Measurements from ENCODE around the gene UQCRC2.

Gene UQCRC2

GRCh38 chr16:21959050-21959449 lies 5.9 kb downstream of the UQCRC2 start:
- TF ChIP-seq, protein P1, sequence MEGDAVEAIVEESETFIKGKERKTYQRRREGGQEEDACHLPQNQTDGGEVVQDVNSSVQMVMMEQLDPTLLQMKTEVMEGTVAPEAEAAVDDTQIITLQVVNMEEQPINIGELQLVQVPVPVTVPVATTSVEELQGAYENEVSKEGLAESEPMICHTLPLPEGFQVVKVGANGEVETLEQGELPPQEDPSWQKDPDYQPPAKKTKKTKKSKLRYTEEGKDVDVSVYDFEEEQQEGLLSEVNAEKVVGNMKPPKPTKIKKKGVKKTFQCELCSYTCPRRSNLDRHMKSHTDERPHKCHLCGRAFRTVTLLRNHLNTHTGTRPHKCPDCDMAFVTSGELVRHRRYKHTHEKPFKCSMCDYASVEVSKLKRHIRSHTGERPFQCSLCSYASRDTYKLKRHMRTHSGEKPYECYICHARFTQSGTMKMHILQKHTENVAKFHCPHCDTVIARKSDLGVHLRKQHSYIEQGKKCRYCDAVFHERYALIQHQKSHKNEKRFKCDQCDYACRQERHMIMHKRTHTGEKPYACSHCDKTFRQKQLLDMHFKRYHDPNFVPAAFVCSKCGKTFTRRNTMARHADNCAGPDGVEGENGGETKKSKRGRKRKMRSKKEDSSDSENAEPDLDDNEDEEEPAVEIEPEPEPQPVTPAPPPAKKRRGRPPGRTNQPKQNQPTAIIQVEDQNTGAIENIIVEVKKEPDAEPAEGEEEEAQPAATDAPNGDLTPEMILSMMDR (IDR thresholded peaks at IDR 0.05; ENCODE audit: low read depth, low read length) = no peak
- no peak for DNase-seq (ENCODE audit: low read depth in 2 of 2)
- no peak overlapping the region for H3K4me3 ChIP-seq (replicated peaks in 1 of 2; ENCODE audit: low read depth in 2 of 2, low read length in 2 of 2)

DNA sequence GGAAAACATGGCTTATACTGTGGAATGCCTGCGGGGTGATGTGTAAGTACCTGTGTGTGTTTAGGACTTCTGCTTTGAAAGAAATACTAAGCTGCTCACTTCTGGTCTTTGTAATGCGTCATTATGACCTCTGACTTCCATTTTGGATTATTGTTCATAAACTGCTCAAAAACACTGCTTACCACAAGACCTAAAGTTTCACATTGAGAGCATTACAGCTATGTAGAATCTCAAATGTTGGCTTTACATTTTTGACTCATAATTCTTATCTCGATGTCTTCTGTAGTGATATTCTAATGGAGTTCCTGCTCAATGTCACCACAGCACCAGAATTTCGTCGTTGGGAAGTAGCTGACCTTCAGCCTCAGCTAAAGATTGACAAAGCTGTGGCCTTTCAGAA lies 9.3 kb downstream of the UQCRC2 start:
- H3K4me3 ChIP-seq (replicated peaks in 1 of 2; ENCODE audit: low read depth in 2 of 2, low read length in 2 of 2) = no peak overlapping the region
- DNase-seq (ENCODE audit: low read depth in 2 of 2) = no peak
- TF ChIP-seq, protein P1 (IDR thresholded peaks at IDR 0.05; ENCODE audit: low read depth, low read length) = no peak

DNA sequence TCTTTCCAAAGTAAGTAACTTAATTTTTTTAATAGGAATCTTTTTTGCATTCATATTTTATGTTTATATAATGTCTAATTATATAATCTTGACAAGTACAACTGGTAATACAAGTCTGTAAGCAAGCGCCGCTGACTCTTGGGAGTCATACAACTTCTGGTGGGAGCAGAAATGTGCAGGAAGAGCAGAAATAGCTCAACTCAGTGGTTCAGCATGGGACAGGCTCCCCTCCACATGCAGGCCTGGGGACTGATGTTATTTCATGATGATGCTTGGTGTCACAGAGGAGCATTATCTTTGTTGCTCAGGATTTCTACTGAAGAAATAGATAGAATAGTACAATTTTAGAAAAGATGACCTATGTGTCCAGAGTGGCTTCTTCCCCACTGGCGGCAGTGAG lies 10.7 kb downstream of the UQCRC2 start:
- H3K4me3 ChIP-seq (replicated peaks in 1 of 2; ENCODE audit: low read depth in 2 of 2, low read length in 2 of 2) = no peak overlapping the region
- TF ChIP-seq, protein P1 (IDR thresholded peaks at IDR 0.05; ENCODE audit: low read depth, low read length) = no peak
- DNase-seq (ENCODE audit: low read depth in 2 of 2) = no peak

GRCh38 chr16:21964353-21964752 lies 11.2 kb downstream of the UQCRC2 start:
- TF ChIP-seq, protein P1 (IDR thresholded peaks at IDR 0.05; ENCODE audit: low read depth, low read length) = no peak
- no peak overlapping the region for H3K4me3 ChIP-seq (replicated peaks in 1 of 2; ENCODE audit: low read depth in 2 of 2, low read length in 2 of 2)
- DNase-seq (ENCODE audit: low read depth in 2 of 2) = no peak

GRCh38 chr16:21971856-21972255 lies 18.7 kb downstream of the UQCRC2 start:
- H3K4me3 ChIP-seq (replicated peaks in 1 of 2; ENCODE audit: low read depth in 2 of 2, low read length in 2 of 2) = no peak overlapping the region
- TF ChIP-seq, protein P1 (IDR thresholded peaks at IDR 0.05; ENCODE audit: low read depth, low read length) = no peak
- DNase-seq (ENCODE audit: low read depth in 2 of 2) = no peak

DNA sequence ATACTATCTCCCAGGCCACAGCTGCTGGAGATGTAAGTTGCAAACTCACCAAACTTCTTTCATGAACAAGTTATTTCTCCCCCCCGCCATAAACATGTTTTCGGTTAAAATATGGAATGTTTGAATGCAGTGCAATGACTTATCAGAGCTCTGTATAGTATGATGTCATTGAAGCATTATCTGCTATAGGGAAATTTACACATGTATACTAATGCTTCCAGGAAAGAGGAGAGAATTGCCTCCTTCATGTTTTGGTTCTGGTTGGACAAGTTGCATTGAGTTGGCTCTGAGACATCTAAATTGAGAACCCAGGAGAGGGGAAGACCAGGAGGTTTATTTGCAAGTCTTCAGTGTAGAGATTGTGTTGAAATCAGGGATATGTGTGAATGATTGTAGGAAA lies 20.8 kb downstream of the UQCRC2 start:
- TF ChIP-seq, protein P1 (IDR thresholded peaks at IDR 0.05; ENCODE audit: low read depth, low read length) = no peak
- no peak for DNase-seq (ENCODE audit: low read depth in 2 of 2)
- no peak overlapping the region for H3K4me3 ChIP-seq (replicated peaks in 1 of 2; ENCODE audit: low read depth in 2 of 2, low read length in 2 of 2)

DNA sequence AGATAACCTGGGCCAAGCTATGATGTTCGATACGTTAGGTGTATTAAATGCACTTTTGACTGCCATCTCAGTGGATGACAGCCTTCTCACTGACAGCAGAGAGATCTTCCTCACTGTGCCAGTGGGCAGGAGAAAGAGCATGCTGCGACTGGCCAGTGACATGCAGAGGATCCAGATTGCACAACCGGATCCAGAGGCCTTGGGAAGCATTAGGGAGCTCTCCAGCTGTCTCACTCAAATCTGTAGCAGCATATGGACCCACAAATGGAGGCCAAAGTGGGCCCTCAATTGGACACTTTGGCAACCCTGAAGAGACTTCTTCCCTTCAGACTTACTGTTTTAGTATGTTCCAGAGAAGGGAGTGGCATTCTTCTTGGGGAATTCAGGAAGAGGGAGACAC lies 26.9 kb downstream of the UQCRC2 start:
- H3K4me3 ChIP-seq (replicated peaks in 1 of 2; ENCODE audit: low read depth in 2 of 2, low read length in 2 of 2) = no peak overlapping the region
- TF ChIP-seq, protein P1 (IDR thresholded peaks at IDR 0.05; ENCODE audit: low read depth, low read length) = no peak
- no peak for DNase-seq (ENCODE audit: low read depth in 2 of 2)
